A673 (cell line): Measurements from ENCODE around the gene PYCARD.

Experiments used
- EZH2 ChIP-seq: fragments of 200-600 bp; sonication (generic); IDR thresholded peaks from 2 replicates; pipeline ENCODE4 v1.6.1; 2017; ENCODE audit warnings: borderline replicate concordance, low read depth, mild to moderate bottlenecking, mixed read lengths, antibody characterized with exemption, low read length; ENCODE audit not compliant: poor library complexity, severe bottlenecking
- TF ChIP-seq, protein P1 (sequence below): fragments of 300-800, 200-600 bp; sonication (generic); conservative IDR thresholded peaks from 2 replicates; pipeline ENCODE4 v1.5.1; 2017; ENCODE audit warnings: low read depth, mild to moderate bottlenecking, antibody characterized with exemption, low read length, moderate library complexity, mixed read lengths

DNA sequence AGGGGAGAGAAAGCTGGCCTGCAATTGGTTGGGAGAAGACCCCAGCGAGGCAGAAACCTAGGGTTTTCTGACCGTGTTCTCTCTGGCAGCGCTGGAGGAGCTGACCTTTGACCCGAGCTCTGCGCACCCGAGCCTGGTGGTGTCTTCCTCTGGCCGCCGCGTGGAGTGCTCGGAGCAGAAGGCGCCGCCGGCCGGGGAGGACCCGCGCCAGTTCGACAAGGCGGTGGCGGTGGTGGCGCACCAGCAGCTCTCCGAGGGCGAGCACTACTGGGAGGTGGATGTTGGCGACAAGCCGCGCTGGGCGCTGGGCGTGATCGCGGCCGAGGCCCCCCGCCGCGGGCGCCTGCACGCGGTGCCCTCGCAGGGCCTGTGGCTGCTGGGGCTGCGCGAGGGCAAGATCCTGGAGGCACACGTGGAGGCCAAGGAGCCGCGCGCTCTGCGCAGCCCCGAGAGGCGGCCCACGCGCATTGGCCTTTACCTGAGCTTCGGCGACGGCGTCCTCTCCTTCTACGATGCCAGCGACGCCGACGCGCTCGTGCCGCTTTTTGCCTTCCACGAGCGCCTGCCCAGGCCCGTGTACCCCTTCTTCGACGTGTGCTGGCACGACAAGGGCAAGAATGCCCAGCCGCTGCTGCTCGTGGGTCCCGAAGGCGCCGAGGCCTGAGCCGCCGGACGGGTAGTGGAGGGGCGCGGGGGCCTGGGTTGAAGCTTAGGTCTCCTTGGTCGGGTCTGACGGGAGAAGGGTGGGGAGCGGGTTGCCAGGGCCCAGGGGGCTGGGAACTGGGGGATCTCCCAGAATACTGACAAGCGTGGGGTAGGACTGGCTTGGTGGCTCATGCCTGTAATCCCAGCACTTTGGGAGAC is 21.8 kb upstream of the PYCARD start:
- TF ChIP-seq, protein P1, sequence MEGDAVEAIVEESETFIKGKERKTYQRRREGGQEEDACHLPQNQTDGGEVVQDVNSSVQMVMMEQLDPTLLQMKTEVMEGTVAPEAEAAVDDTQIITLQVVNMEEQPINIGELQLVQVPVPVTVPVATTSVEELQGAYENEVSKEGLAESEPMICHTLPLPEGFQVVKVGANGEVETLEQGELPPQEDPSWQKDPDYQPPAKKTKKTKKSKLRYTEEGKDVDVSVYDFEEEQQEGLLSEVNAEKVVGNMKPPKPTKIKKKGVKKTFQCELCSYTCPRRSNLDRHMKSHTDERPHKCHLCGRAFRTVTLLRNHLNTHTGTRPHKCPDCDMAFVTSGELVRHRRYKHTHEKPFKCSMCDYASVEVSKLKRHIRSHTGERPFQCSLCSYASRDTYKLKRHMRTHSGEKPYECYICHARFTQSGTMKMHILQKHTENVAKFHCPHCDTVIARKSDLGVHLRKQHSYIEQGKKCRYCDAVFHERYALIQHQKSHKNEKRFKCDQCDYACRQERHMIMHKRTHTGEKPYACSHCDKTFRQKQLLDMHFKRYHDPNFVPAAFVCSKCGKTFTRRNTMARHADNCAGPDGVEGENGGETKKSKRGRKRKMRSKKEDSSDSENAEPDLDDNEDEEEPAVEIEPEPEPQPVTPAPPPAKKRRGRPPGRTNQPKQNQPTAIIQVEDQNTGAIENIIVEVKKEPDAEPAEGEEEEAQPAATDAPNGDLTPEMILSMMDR = no peak
- TF ChIP-seq EZH2 = no peak
